ENCODE results near the gene BAIAP2.

- TF ChIP-seq ATF2 (CRISPR knock-in tag; IDR thresholded peaks at IDR 0.05) (no peak; the same call in 1 of the 2 replicates), SUZ12 (IDR thresholded peaks at IDR 0.05; ENCODE audit: low read depth, low read length) (no peak), ZFYVE20 (CRISPR knock-in tag; IDR thresholded peaks at IDR 0.05; ENCODE audit: borderline replicate concordance, low read depth) (no peak), ZNF773 (CRISPR knock-in tag; IDR thresholded peaks at IDR 0.05; ENCODE audit: borderline replicate concordance) (no peak), TAF1 (CRISPR knock-in tag; IDR thresholded peaks at IDR 0.05) (no peak), SMAD1 (CRISPR knock-in tag; IDR thresholded peaks at IDR 0.05; ENCODE audit: borderline replicate concordance, low read depth) (no peak)
- TF ChIP-seq, protein P1, sequence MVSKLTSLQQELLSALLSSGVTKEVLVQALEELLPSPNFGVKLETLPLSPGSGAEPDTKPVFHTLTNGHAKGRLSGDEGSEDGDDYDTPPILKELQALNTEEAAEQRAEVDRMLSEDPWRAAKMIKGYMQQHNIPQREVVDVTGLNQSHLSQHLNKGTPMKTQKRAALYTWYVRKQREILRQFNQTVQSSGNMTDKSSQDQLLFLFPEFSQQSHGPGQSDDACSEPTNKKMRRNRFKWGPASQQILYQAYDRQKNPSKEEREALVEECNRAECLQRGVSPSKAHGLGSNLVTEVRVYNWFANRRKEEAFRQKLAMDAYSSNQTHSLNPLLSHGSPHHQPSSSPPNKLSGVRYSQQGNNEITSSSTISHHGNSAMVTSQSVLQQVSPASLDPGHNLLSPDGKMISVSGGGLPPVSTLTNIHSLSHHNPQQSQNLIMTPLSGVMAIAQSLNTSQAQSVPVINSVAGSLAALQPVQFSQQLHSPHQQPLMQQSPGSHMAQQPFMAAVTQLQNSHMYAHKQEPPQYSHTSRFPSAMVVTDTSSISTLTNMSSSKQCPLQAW (CRISPR knock-in tag; IDR thresholded peaks at IDR 0.05) = no peak
Observed at GRCh38 chr17:81000631-81001357, 34.2 kb upstream of the BAIAP2 start.
